UCSD-AML1 (cell line): Measurements from ENCODE around the gene CDC73.
"Not testable (repeated sequence)": the region's sequence is repeated elsewhere in the genome, so short reads cannot be mapped to it uniquely, and the experiment has no call there.

Experiments
- DNase-seq: peaks from one replicate; lab custom pipeline; 2025; ENCODE audit not compliant: unreplicated experiment; lab: John Stamatoyannopoulos, UW

The CDC73 gene

GRCh38 chr1:193278968-193279367, 157.1 kb downstream of the CDC73 start:
- DNase-seq: no peak

GRCh38 chr1:193281894-193282293, 160.1 kb downstream of the CDC73 start:
- DNase-seq: no peak

GRCh38 chr1:193283016-193283415, 161.2 kb downstream of the CDC73 start:
- DNase-seq: no peak

- DNase-seq: no peak
These were observed 162.4 kb downstream of the CDC73 start for GRCh38 chr1:193284219-193284618.

- DNase-seq: no peak
These were observed 163.8 kb downstream of the CDC73 start for GRCh38 chr1:193285641-193286040.

GRCh38 chr1:193288548-193289080, 166.8 kb downstream of the CDC73 start:
- not testable (repeated sequence) for DNase-seq

- DNase-seq: no peak
These were observed 171.9 kb downstream of the CDC73 start for GRCh38 chr1:193293726-193294125.

- no peak for DNase-seq
These were observed 177.2 kb downstream of the CDC73 start for GRCh38 chr1:193299038-193299437.

- no peak for DNase-seq
These were observed 179.9 kb downstream of the CDC73 start for GRCh38 chr1:193301746-193302145.

GRCh38 chr1:193303849-193304248, 182.0 kb downstream of the CDC73 start:
- DNase-seq: no peak
